ENCODE measurements around the gene H6PD. TPM values are rescaled to one million over a fixed set of nuclear protein-coding genes. Genes with fewer than 3 reads are reported as not detected.

H6PD gene
- total RNA-seq, 4 donors from 2014 or later: 37.3 to 65.1 (median 44.4) TPM

GRCh38 chr1:9314711-9315379, 80.3 kb downstream of the H6PD start:
- Histone ChIP-seq H3K36me3 (no peaks in the 10 kb centered on the region), H3K4me3 (no peak overlapping the region), H3K4me1 (peaks cover 19 to 21% of the 10 kb centered on the region in 2 donors), H3K9me3 (no peaks in the 10 kb centered on the region), H3K27me3 (no peaks in the 10 kb centered on the region), H3K27ac (no peak overlapping the region)
- ATAC-seq (no peak), DNase-seq (no peak)
- intact Hi-C loops (cut with DNase I; ENCODE audit: low total_unique reads): no loop called here
- in situ Hi-C loops (cut with MboI; ENCODE audit: low sequenced_read_pairs in 4 of 4): no loop called here
- no peak for TF ChIP-seq POLR2A (IDR thresholded peaks at IDR 0.05)
- TF ChIP-seq, protein P1, sequence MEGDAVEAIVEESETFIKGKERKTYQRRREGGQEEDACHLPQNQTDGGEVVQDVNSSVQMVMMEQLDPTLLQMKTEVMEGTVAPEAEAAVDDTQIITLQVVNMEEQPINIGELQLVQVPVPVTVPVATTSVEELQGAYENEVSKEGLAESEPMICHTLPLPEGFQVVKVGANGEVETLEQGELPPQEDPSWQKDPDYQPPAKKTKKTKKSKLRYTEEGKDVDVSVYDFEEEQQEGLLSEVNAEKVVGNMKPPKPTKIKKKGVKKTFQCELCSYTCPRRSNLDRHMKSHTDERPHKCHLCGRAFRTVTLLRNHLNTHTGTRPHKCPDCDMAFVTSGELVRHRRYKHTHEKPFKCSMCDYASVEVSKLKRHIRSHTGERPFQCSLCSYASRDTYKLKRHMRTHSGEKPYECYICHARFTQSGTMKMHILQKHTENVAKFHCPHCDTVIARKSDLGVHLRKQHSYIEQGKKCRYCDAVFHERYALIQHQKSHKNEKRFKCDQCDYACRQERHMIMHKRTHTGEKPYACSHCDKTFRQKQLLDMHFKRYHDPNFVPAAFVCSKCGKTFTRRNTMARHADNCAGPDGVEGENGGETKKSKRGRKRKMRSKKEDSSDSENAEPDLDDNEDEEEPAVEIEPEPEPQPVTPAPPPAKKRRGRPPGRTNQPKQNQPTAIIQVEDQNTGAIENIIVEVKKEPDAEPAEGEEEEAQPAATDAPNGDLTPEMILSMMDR (IDR thresholded peaks at IDR 0.05 in 4 of 5, conservative IDR thresholded peaks at IDR 0.05 in 1 of 5): no peak

DNA sequence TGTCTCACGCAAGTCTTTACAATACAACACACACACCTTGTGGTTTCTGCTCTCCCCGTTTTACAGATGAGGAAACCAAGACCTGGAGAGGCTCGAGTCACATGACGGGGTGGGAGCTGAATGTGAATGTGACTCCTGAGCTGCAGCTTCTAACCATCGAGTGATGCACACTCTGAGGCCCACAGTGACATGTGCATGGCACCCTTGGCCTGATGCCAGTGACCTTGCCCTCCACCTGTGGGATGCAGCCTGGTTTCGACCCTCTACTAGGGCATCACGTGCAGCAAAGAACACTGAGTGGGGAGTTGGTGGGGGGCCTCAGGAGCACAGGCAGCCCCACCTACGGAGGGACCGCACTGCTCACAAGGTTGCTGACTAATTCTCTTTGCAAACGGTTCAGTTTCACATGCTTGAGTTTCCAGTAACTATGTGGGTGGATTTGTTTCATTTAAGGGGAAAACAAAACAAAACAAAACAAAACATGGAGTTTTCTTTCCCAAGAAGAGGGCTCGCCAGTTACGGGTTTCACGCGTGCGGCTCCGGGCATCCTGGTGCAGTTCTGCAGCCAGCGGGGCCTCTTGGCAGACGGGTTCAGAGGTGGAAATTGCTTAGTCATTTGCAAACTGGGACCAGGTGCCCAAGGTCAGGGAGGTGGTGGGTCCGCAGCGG, 81.0 kb downstream of the H6PD start:
- no peak for ATAC-seq
- TF ChIP-seq POLR2A (IDR thresholded peaks at IDR 0.05): no peak
- TF ChIP-seq, protein P1 (IDR thresholded peaks at IDR 0.05 in 4 of 5, conservative IDR thresholded peaks at IDR 0.05 in 1 of 5): no peak
- no peaks in the 10 kb centered on the region for H3K9me3 ChIP-seq
- H3K4me1 ChIP-seq: peaks cover 19 to 21% of the 10 kb centered on the region in 2 donors
- H3K27me3 ChIP-seq: no peaks in the 10 kb centered on the region
- no peak overlapping the region for H3K27ac ChIP-seq
- DNase-seq: no peak
- intact Hi-C loops (cut with DNase I; ENCODE audit: low total_unique reads) (no loop called here), in situ Hi-C loops (cut with MboI; ENCODE audit: low sequenced_read_pairs in 4 of 4) (no loop called here)
- no peaks in the 10 kb centered on the region for H3K36me3 ChIP-seq
- peak overlapping the region in 1 of 4 donors; percentile 0 for H3K4me3 ChIP-seq

DNA sequence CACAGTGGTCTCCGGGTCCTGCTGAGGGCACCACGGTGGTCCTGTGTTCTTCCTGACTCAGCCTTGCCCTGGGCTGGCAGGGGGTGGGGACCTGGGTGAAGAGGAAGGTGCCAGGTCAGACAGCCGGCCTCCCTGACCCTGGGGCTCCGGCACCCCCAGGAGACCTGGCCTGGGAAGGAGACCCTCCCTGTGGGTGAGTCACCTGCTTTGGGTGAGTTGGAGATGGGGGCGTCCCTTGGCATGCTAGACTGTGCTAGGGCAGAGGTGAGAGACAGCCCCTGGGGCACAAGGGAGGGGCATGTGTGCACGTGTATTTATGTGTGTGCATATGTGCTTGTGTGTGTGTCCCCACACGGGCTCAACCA, 81.5 kb downstream of the H6PD start:
- Histone ChIP-seq H3K36me3 (no peaks in the 10 kb centered on the region), H3K27ac (no peak overlapping the region), H3K4me1 (peaks cover 19 to 21% of the 10 kb centered on the region in 2 donors), H3K9me3 (no peaks in the 10 kb centered on the region), H3K4me3 (peak overlapping the region in 1 of 4 donors; percentile 0), H3K27me3 (no peaks in the 10 kb centered on the region)
- ATAC-seq (no peak), DNase-seq (no peak)
- intact Hi-C loops (cut with DNase I; ENCODE audit: low total_unique reads) (no loop called here), in situ Hi-C loops (cut with MboI; ENCODE audit: low sequenced_read_pairs in 4 of 4) (no loop called here)
- no peak for TF ChIP-seq POLR2A (IDR thresholded peaks at IDR 0.05)
- TF ChIP-seq, protein P1 (IDR thresholded peaks at IDR 0.05 in 4 of 5, conservative IDR thresholded peaks at IDR 0.05 in 1 of 5): no peak

DNA sequence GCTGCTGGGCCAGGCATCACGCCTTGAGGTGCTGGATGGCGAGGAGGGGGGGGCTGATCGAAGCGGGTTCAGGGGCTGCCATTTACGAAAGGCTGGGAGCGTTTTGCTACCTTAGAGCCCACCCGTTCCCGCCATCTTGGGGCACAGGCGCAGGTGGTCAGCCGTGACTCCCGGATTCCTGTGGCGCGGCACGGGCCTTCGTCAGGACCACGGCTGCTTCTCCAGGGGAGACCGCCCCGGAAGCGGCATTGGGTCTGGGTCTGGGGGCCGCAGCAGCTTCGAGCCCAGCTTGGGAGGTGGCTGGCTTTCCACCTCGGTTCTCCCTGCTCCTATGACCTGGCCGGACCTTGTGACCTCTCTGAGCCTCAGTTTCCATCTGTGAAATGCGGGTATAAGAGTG, 81.9 kb downstream of the H6PD start:
- in situ Hi-C loops (cut with MboI; ENCODE audit: low sequenced_read_pairs in 4 of 4) (no loop called here), intact Hi-C loops (cut with DNase I; ENCODE audit: low total_unique reads) (no loop called here)
- H3K9me3 ChIP-seq: no peaks in the 10 kb centered on the region
- no peak overlapping the region for H3K4me3 ChIP-seq
- no peak for ATAC-seq
- no peaks in the 10 kb centered on the region for H3K36me3 ChIP-seq
- H3K27me3 ChIP-seq: no peaks in the 10 kb centered on the region
- no peak for TF ChIP-seq POLR2A (IDR thresholded peaks at IDR 0.05)
- TF ChIP-seq, protein P1 (IDR thresholded peaks at IDR 0.05 in 4 of 5, conservative IDR thresholded peaks at IDR 0.05 in 1 of 5): no peak
- DNase-seq: no peak
- peaks cover 19 to 21% of the 10 kb centered on the region in 2 donors for H3K4me1 ChIP-seq
- no peak overlapping the region for H3K27ac ChIP-seq

Data from gastrocnemius medialis (tissue), 4 donors.